GM12878 (cell line): Measurements from ENCODE around the gene ACTR1A. TPM values are rescaled to one million over a fixed set of nuclear protein-coding genes. Genes with fewer than 3 reads are reported as not detected.
A peak's percentile ranks its signal among the peaks of the same experiment; 100 is the strongest.

Experiments used
- ATAC-seq: fragments of 200-7000 bp; cut with Tn5 transposase; 3 replicates; pipeline ENCODE4 v1.9.1; 2020; ENCODE audit warnings: mild to moderate bottlenecking, moderate library complexity
- BruUV-seq: library from RNA; stranded (reverse); fragments of 400-500 nt; replicated peaks from 2 replicates; lab custom pipeline; 2021; lab: Mats Ljungman, UMichigan
- CTCF ChIA-PET: fragments of 300-600 bp; sonication (Branson Sonifier 250); formaldehyde crosslinking; extraction: SDS; loops from one replicate; lab custom pipeline; 2021; ENCODE audit warnings: inconsistent platforms; lab: Yijun Ruan, JAX
- POLR2A ChIA-PET: fragments of 350-600 bp; formaldehyde crosslinking; extraction: SDS; loops from one replicate; lab custom pipeline; 2021; ENCODE audit warnings: inconsistent platforms; lab: Charles Lee
- RAD21 ChIA-PET: fragments of 300-600 bp; sonication (Branson Sonifier 250); formaldehyde crosslinking; loops from one replicate; lab custom pipeline; 2023; ENCODE audit warnings: antibody characterized with exemption; ENCODE audit not compliant: unreplicated experiment; lab: Charles Lee
- SMC1A ChIA-PET: fragments of 300-600 bp; sonication (Branson Sonifier 250); formaldehyde crosslinking; loops from one replicate; lab custom pipeline; 2023; ENCODE audit not compliant: unreplicated experiment, uncharacterized antibody; lab: Charles Lee
- DNase-seq: peaks from one replicate; pipeline ENCODE4 v3.0.0-alpha.2; 2011; ENCODE audit warnings: low read depth, low spot score
- FAIRE-seq: peaks from 3 replicates; lab custom pipeline; 2011; peaks lifted over from hg19 to GRCh38; lab: Jason Lieb, UNC
- H2AFZ ChIP-seq: 2 replicates; pipeline ENCODE4 v1.6.0; 2011; ENCODE audit warnings: low read depth, low read length, control low read depth; ENCODE audit not compliant: control insufficient read depth
- H3K27ac ChIP-seq: 2 replicates; pipeline ENCODE4 v1.5.1; 2011; ENCODE audit warnings: control low read depth; ENCODE audit not compliant: control insufficient read depth, insufficient read depth
- H3K27me3 ChIP-seq, 2 experiments: replicated peaks in 1 of 2; 2 replicates each; pipeline versions ENCODE4 v1.6.0 to v1.6.1; 2011; ENCODE audit warnings: low read length in 1 of 2; ENCODE audit not compliant: control insufficient read depth in 2 of 2, insufficient read depth in 2 of 2
- H3K36me3 ChIP-seq, 2 experiments: 2 replicates each; pipeline ENCODE4 v1.5.1; 2011; ENCODE audit warnings: low read length in 1 of 2; ENCODE audit not compliant: control insufficient read depth in 2 of 2, insufficient read depth in 2 of 2
- H3K4me1 ChIP-seq: 2 replicates; pipeline ENCODE4 v1.6.1; 2011; ENCODE audit warnings: mild to moderate bottlenecking, low read length, moderate library complexity, mixed read lengths; ENCODE audit not compliant: control insufficient read depth, insufficient read depth
- H3K4me2 ChIP-seq: 2 replicates; pipeline ENCODE4 v1.6.0; 2011; ENCODE audit warnings: control low read depth; ENCODE audit not compliant: control insufficient read depth, insufficient read depth
- H3K4me3 ChIP-seq: fragments of 200-600 bp; sonication (generic); 2 replicates; pipeline ENCODE4 v1.5.1; 2016
- H3K79me2 ChIP-seq: 2 replicates; pipeline ENCODE4 v1.6.0; 2011; ENCODE audit warnings: low read length; ENCODE audit not compliant: control insufficient read depth, insufficient read depth
- H3K9ac ChIP-seq: 2 replicates; pipeline ENCODE4 v1.8.0; 2011; ENCODE audit warnings: low read length, control low read depth, mixed read lengths; ENCODE audit not compliant: control insufficient read depth, insufficient read depth
- H3K9me3 ChIP-seq: replicated peaks from 3 replicates; pipeline ENCODE4 v1.5.1; 2011; ENCODE audit warnings: mild to moderate bottlenecking, low read length; ENCODE audit not compliant: control insufficient read depth, insufficient read depth
- H4K20me1 ChIP-seq: 2 replicates; pipeline ENCODE4 v1.6.0; 2011; ENCODE audit not compliant: control insufficient read depth, insufficient read depth
- ASH2L ChIP-seq: fragments of 300-600, 200-600 bp; sonication (generic); IDR thresholded peaks from 2 replicates; pipeline ENCODE4 v1.6.1; 2017; ENCODE audit warnings: low read depth, mild to moderate bottlenecking, borderline replicate concordance
- BACH1 ChIP-seq: fragments of 450-650 bp; IDR thresholded peaks from 2 replicates; pipeline ENCODE4 v1.6.1; 2017; ENCODE audit warnings: mild to moderate bottlenecking, borderline replicate concordance
- CBFB ChIP-seq: IDR thresholded peaks from 2 replicates; pipeline ENCODE4 v1.6.1; 2016; ENCODE audit warnings: antibody characterized with exemption, low read depth
- CHD1 ChIP-seq: IDR thresholded peaks from 2 replicates; pipeline ENCODE4 v1.6.1; 2012; ENCODE audit warnings: low read depth, low read length, improper control_type of control experiment
- EED ChIP-seq: sonication (generic); IDR thresholded peaks from 2 replicates; pipeline ENCODE4 v1.6.1; 2016; ENCODE audit warnings: antibody characterized with exemption, low read depth
- LARP7 ChIP-seq: fragments of 450-650 bp; IDR thresholded peaks from 2 replicates; pipeline ENCODE4 v1.6.1; 2017; ENCODE audit warnings: mild to moderate bottlenecking
- MYC ChIP-seq: IDR thresholded peaks from 2 replicates; pipeline ENCODE4 v1.6.1; 2011; ENCODE audit warnings: mild to moderate bottlenecking, low read length, moderate library complexity, inconsistent platforms; ENCODE audit not compliant: insufficient read depth, insufficient replicate concordance, insufficient read length, severe bottlenecking
- PAX5 ChIP-seq: IDR thresholded peaks from 2 replicates; pipeline ENCODE4 v1.6.1; 2011; ENCODE audit warnings: low read depth, low read length, borderline replicate concordance
- RB1 ChIP-seq: fragments of 450-650 bp; formaldehyde crosslinking; IDR thresholded peaks from 2 replicates; pipeline ENCODE4 v1.6.1; 2017; ENCODE audit warnings: mild to moderate bottlenecking, borderline replicate concordance
- SIN3A ChIP-seq: IDR thresholded peaks from 2 replicates; pipeline ENCODE4 v1.6.1; 2012; ENCODE audit warnings: low read depth, low read length, improper control_type of control experiment
- TAF1 ChIP-seq: IDR thresholded peaks from 2 replicates; pipeline ENCODE4 v1.6.1; 2011; ENCODE audit warnings: mild to moderate bottlenecking, low read depth, low read length, borderline replicate concordance
- TBL1XR1 ChIP-seq: IDR thresholded peaks from 2 replicates; pipeline ENCODE4 v1.6.1; 2012; ENCODE audit warnings: low read depth, low read length, improper control_type of control experiment
- TCF12 ChIP-seq: IDR thresholded peaks from 2 replicates; pipeline ENCODE4 v1.6.1; 2011; ENCODE audit warnings: low read depth, mild to moderate bottlenecking, low read length
- ZNF207 ChIP-seq: fragments of 450-650 bp; IDR thresholded peaks from 2 replicates; pipeline ENCODE4 v1.6.1; 2014; ENCODE audit warnings: antibody characterized with exemption, mild to moderate bottlenecking, borderline replicate concordance
- ZNF24 ChIP-seq: fragments of 450-650 bp; IDR thresholded peaks from 2 replicates; pipeline ENCODE4 v1.6.1; 2017; ENCODE audit warnings: antibody characterized with exemption, mild to moderate bottlenecking
- WGBS: methylation state at CpG from one replicate; pipeline ENCODE4 v1.1.6; 2016; ENCODE audit warnings: low lambda C conversion rate; ENCODE audit not compliant: insufficient replicate concordance, insufficient coverage; ENCODE audit errors: missing lambda C conversion rate; 5-methylcytosine and 5-hydroxymethylcytosine counted together
- in situ Hi-C: fragments of 300-500 bp; cut with MboI; formaldehyde crosslinking; loops from 9 replicates; pipeline ENCODE4 v1.14.3; 2018; ENCODE audit warnings: mixed read lengths
- intact Hi-C: fragments of 100-400 bp; cut with micrococcal nuclease; formaldehyde crosslinking; loops from one replicate; pipeline ENCODE4 v1.14.2; 2022; ENCODE audit not compliant: unreplicated experiment
- polyA plus RNA-seq, 11 experiments: library from polyadenylated mRNA; depleted of rRNA in 4 of 11; unstranded in 6 of 11; stranded (reverse) in 5 of 11; fragments of >200 nt; fragmentation: Nextera tagmentation in 4 of 11; fragmentation: Illumina TruSeq in 1 of 11; extraction: Ambion mirVana in 4 of 11; extraction: Trizol in 1 of 11; gene quantifications; 1 replicate in 1 of 11; 2 replicates in 10 of 11; pipeline versions ENCODE4 v1.2.1 to v1.2.3, GENCODE V29; 2011 to 2016; ENCODE audit warnings: inconsistent platforms in 2 of 11, missing spikeins in 2 of 11, low read depth in 1 of 11
- total RNA-seq, 4 experiments: library from RNA; depleted of rRNA in 3 of 4; stranded (reverse); fragments of >200 nt in 3 of 4; fragmentation: Illumina TruSeq in 1 of 4; extraction: Trizol in 1 of 4; gene quantifications; 2 replicates each; pipeline versions ENCODE4 v1.2.1 to v1.2.3, GENCODE V29; 2013 to 2021
- TF ChIP-seq, protein P1 (sequence below): fragments of 450-650 bp; IDR thresholded peaks from 2 replicates; pipeline ENCODE4 v1.6.1; 2017; ENCODE audit warnings: antibody characterized with exemption, mild to moderate bottlenecking, moderate library complexity
- TF ChIP-seq, protein P2 (sequence below): fragments of 450-650 bp; formaldehyde crosslinking; IDR thresholded peaks from 2 replicates; pipeline ENCODE4 v1.4.0; 2020; ENCODE audit warnings: mild to moderate bottlenecking, moderate library complexity

The ACTR1A gene
- total and polyA plus RNA-seq, 10 of the 15 experiments (the other 5 are each of a cell fraction or from before 2014, with no cell fraction given) = 43.0 to 110 (median 78.9) TPM

- no peak for TF ChIP-seq MYC
- TF ChIP-seq EED = no peak
- TF ChIP-seq LARP7 = no peak
- no peak for TF ChIP-seq ZNF24
- TF ChIP-seq CHD1 = no peak
- no peak for TF ChIP-seq SIN3A
- no peak for TF ChIP-seq ASH2L
These were observed 22.9 kb downstream of the ACTR1A start (continued) for GRCh38 chr10:102479651-102480050.

DNA sequence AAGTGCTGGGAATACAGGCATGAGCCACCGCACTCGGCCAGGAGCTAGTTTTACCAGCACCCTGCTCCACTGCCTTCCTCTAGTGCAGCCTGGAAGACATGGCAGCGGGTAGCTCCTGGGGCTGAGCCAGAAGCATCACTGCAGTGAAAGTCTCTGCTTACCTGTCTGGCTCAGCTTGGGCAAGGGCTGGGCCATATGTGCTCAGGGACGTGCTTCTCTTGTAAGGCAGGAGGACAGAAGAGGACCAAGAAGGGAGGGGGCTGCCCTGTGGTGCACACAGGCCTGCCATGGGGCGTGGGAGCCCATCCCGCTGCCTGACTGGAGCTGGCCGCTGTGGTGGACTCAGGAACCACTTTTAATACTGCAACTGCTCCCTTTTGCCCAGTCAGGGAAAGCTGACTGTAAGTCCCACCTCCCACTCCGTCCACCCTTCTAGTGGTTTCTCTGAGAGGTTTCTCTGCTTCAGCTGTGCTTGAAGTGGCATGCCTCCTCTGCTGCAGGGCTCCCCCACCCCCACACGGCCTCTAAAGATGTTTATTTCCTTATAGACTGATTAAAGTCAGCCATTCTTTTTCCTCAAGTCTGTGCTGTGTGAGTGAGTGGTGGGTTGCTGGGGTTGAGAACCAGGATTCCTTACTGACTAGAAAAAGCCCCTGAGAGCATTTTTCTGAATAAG, 25.9 kb downstream of the ACTR1A start:
- CTCF ChIA-PET = interaction anchor here (0.6 to 3.7 kb wide), 6 partner anchors 27 to 307 kb away, joined by 3 to 42 read pairs (median 4); partner anchors contain the start of genes FBXL15 and SUFU
- TF ChIP-seq, protein P1, sequence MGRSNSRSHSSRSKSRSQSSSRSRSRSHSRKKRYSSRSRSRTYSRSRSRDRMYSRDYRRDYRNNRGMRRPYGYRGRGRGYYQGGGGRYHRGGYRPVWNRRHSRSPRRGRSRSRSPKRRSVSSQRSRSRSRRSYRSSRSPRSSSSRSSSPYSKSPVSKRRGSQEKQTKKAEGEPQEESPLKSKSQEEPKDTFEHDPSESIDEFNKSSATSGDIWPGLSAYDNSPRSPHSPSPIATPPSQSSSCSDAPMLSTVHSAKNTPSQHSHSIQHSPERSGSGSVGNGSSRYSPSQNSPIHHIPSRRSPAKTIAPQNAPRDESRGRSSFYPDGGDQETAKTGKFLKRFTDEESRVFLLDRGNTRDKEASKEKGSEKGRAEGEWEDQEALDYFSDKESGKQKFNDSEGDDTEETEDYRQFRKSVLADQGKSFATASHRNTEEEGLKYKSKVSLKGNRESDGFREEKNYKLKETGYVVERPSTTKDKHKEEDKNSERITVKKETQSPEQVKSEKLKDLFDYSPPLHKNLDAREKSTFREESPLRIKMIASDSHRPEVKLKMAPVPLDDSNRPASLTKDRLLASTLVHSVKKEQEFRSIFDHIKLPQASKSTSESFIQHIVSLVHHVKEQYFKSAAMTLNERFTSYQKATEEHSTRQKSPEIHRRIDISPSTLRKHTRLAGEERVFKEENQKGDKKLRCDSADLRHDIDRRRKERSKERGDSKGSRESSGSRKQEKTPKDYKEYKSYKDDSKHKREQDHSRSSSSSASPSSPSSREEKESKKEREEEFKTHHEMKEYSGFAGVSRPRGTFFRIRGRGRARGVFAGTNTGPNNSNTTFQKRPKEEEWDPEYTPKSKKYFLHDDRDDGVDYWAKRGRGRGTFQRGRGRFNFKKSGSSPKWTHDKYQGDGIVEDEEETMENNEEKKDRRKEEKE = no peak
- no peak for TF ChIP-seq CBFB
- no peak for TF ChIP-seq PAX5
- no peak for TF ChIP-seq RB1
- TF ChIP-seq TAF1 = no peak
- no peak for TF ChIP-seq BACH1
- no peak for TF ChIP-seq TBL1XR1
- TF ChIP-seq TCF12 = no peak
- TF ChIP-seq ZNF207 = no peak
- TF ChIP-seq, protein P2, sequence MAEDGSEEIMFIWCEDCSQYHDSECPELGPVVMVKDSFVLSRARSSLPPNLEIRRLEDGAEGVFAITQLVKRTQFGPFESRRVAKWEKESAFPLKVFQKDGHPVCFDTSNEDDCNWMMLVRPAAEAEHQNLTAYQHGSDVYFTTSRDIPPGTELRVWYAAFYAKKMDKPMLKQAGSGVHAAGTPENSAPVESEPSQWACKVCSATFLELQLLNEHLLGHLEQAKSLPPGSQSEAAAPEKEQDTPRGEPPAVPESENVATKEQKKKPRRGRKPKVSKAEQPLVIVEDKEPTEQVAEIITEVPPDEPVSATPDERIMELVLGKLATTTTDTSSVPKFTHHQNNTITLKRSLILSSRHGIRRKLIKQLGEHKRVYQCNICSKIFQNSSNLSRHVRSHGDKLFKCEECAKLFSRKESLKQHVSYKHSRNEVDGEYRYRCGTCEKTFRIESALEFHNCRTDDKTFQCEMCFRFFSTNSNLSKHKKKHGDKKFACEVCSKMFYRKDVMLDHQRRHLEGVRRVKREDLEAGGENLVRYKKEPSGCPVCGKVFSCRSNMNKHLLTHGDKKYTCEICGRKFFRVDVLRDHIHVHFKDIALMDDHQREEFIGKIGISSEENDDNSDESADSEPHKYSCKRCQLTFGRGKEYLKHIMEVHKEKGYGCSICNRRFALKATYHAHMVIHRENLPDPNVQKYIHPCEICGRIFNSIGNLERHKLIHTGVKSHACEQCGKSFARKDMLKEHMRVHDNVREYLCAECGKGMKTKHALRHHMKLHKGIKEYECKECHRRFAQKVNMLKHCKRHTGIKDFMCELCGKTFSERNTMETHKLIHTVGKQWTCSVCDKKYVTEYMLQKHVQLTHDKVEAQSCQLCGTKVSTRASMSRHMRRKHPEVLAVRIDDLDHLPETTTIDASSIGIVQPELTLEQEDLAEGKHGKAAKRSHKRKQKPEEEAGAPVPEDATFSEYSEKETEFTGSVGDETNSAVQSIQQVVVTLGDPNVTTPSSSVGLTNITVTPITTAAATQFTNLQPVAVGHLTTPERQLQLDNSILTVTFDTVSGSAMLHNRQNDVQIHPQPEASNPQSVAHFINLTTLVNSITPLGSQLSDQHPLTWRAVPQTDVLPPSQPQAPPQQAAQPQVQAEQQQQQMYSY = no peak

More for the DNA sequence above, 25.9 kb downstream of the ACTR1A start:
- no peaks in the 10 kb centered on the region for H3K27me3 ChIP-seq
- DNase-seq = no peak
- no peak overlapping the region for H3K27ac ChIP-seq
- intact Hi-C loops = loop anchor here (5.0 kb wide), 1 partner anchor 249 kb away; the partner anchor contains the start of gene ELOVL3
- 85% methylated on average over 9 of the region's 9 CpGs for WGBS
- no peaks in the 10 kb centered on the region; the same call in 1 of the 2 replicates for H4K20me1 ChIP-seq
- ChIA-PET SMC1A (interaction anchor here (1.2 kb wide), 1 partner anchor 108 kb away, joined by 3 read pairs; no protein-coding TSS in a partner anchor), RAD21 (interaction anchor here (3.8 kb wide), 1 partner anchor 106 kb away, joined by 23 read pairs; no protein-coding TSS in a partner anchor), POLR2A (interaction anchor here (0.6 to 1.1 kb wide), 2 partner anchors 11 to 81 kb away, joined by 3 to 4 read pairs; partner anchors contain the start of gene NFKB2)
- in situ Hi-C loops = no loop called here
- no peak for FAIRE-seq
- no peak for ATAC-seq
- H3K36me3 ChIP-seq = peaks cover 12 to 21% of the 10 kb centered on the region in 2 experiments
- no peak overlapping the region for H3K4me2 ChIP-seq
- H3K9me3 ChIP-seq = no peaks in the 10 kb centered on the region
- BruUV-seq = TSS peak; percentile 45
- no peaks in the 10 kb centered on the region for H3K79me2 ChIP-seq
- H3K9ac ChIP-seq = no peak overlapping the region
- no peak overlapping the region for H3K4me3 ChIP-seq
- no peak overlapping the region for H2AFZ ChIP-seq
- no peaks in the 10 kb centered on the region for H3K4me1 ChIP-seq
